GM21360 (cell line): ENCODE results near the gene ATG10.
"Not testable (repeated sequence)": the region's sequence is repeated elsewhere in the genome, so short reads cannot be mapped to it uniquely, and the experiment has no call there.

Experiments
- ATAC-seq: cut with Tn5 transposase; IDR thresholded peaks from one replicate; pipeline ENCODE4 v1.9.1; 2021; ENCODE audit warnings: mild to moderate bottlenecking, moderate library complexity; ENCODE audit not compliant: unreplicated experiment

Gene ATG10

GRCh38 chr5:81971712-81972491 lies at the start of gene ATG10:
Gene ATG10 (plus strand): TSS chr5:81972023. CDS start chr5:81987571, 15,548 bp downstream.
- peak; percentile 96 for ATAC-seq

GRCh38 chr5:81922854-81923279 lies 49.0 kb upstream of the ATG10 start:
- ATAC-seq, result no peak

- ATAC-seq, result no peak
Measured at GRCh38 chr5:81924442-81924841, 47.4 kb upstream of the ATG10 start.

GRCh38 chr5:81925009-81925408 lies 46.8 kb upstream of the ATG10 start:
- ATAC-seq, result no peak

- no peak for ATAC-seq
Measured at GRCh38 chr5:81925981-81926380, 45.8 kb upstream of the ATG10 start.

GRCh38 chr5:81936066-81936465 lies 35.8 kb upstream of the ATG10 start:
- no peak for ATAC-seq

GRCh38 chr5:81936750-81937149 lies 35.1 kb upstream of the ATG10 start:
- no peak for ATAC-seq

- no peak for ATAC-seq
Measured at GRCh38 chr5:81942746-81943145, 29.1 kb upstream of the ATG10 start.

GRCh38 chr5:81948349-81948748 lies 23.5 kb upstream of the ATG10 start:
- no peak for ATAC-seq

GRCh38 chr5:81949462-81949861 lies 22.4 kb upstream of the ATG10 start:
- ATAC-seq, result no peak

- ATAC-seq, result no peak
Measured at GRCh38 chr5:81950996-81951395, 20.8 kb upstream of the ATG10 start.

- ATAC-seq, result not testable (repeated sequence)
Measured at GRCh38 chr5:81954796-81955195, 17.0 kb upstream of the ATG10 start.

- ATAC-seq, result not testable (repeated sequence)
Measured at GRCh38 chr5:81958129-81958528, 13.7 kb upstream of the ATG10 start.

GRCh38 chr5:81961651-81962440 lies 10.0 kb upstream of the ATG10 start:
- ATAC-seq, result no peak

GRCh38 chr5:81963544-81963943 lies 8.3 kb upstream of the ATG10 start:
- no peak for ATAC-seq

- no peak for ATAC-seq
Measured at GRCh38 chr5:81965524-81965923, 6.3 kb upstream of the ATG10 start.

- ATAC-seq, result no peak
Measured at GRCh38 chr5:81969226-81969625, 2.6 kb upstream of the ATG10 start.

- no peak for ATAC-seq
Measured at GRCh38 chr5:81969912-81970311, 1.9 kb upstream of the ATG10 start.

- no peak for ATAC-seq
Measured at GRCh38 chr5:81971111-81971711, 612 bp upstream of the ATG10 start.

- no peak for ATAC-seq
Measured at GRCh38 chr5:81972492-81972783, 615 bp downstream of the ATG10 start.

- no peak for ATAC-seq
Measured at GRCh38 chr5:81980160-81980559, 8.3 kb downstream of the ATG10 start.
